GM12865 (cell line): Measurements from ENCODE around the gene MEG3.

Source experiments
- DNase-seq: peaks from one replicate; pipeline ENCODE4 v3.0.0; 2010; ENCODE audit warnings: low read depth
- H3K4me3 ChIP-seq: 2 replicates; pipeline ENCODE4 v1.5.1; 2011; ENCODE audit warnings: mild to moderate bottlenecking, low read depth, low read length, control low read depth
- CTCF ChIP-seq: IDR thresholded peaks from 2 replicates; pipeline ENCODE4 v1.5.1; 2011; ENCODE audit warnings: low read length, control low read depth, low read depth, inconsistent platforms; ENCODE audit not compliant: insufficient read depth; ENCODE audit errors: missing control alignments

MEG3 gene

GRCh38 chr14:100874051-100874410, 48.1 kb downstream of the MEG3 start:
- TF ChIP-seq CTCF = no peak
- H3K4me3 ChIP-seq = no peak overlapping the region
- no peak for DNase-seq

DNA sequence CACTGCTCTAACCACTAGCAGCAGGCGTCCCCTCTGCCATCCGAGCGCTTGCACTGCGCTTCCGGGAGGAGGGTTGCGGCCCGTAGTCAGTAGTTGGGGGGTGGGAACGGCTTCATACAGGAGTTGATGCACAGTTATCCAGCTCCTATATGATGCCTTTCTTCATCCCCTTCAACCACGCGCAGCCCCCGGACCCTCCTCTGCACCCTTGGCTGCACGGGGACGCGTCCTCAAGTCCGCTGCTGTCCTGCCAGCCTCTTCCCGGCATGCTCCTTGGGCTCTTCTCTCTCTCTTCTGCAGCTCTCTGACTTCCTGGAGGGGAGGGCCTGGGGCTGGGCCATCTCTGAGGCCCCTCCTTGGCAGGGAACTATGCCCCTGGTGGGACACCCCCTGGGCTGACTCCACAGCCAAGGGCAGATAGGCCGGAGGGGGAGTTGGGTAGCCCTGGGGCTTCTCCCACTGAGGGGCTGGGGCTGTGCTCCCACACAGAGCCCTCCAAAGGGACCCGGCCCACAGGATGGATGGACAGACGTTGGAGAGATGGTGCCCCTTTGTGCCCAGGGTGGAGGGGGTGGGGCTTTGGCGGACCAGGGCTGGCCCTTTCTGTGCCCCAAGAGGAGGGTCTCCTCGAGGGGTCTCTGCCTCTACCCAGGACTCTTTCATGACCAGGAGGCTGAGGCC, 48.6 kb downstream of the MEG3 start:
- no peak for DNase-seq
- no peak overlapping the region for H3K4me3 ChIP-seq
- TF ChIP-seq CTCF = no peak

- no peak for DNase-seq
- no peak for TF ChIP-seq CTCF
- H3K4me3 ChIP-seq = no peak overlapping the region
Measured at GRCh38 chr14:100875126-100875525, 49.2 kb downstream of the MEG3 start.

DNA sequence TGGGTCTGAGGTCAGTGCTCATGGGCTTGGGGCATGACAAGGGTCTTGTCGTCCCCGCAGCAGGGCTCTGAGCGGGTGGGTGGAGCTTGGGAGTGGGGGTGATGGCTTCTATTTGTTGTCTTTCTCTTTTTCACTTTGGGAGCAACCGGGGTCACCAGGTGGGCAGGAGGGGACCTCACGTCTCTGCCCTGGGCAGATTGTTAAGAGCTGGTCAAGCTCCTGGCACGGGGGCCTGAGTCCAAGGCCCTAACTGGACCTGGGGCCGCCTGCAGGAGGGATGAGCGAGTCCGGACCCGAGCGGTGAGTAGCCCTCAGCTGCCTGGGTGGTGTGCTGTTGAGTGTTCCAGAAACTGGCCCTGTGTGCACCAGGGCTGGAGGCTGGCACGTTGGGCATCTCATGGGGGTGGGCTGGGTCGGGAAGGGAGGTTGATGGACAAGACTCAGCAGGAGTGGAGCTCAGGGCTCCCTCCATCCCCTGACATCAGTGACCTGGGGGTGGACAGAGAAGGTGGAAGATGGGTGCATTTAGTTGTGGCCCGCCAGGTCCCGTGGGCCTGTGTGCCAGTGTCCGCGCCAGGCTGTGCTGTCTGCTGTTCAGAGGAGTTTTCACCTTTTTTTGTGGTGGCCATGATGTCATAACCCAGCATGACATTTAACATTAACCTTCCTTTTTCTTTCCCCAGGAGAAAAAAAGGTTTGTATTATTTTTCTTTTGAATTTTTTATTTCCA, 50.1 kb downstream of the MEG3 start:
- no peak for TF ChIP-seq CTCF
- no peak for DNase-seq
- H3K4me3 ChIP-seq = no peak overlapping the region

GRCh38 chr14:100878271-100879146, 52.6 kb downstream of the MEG3 start:
- no peak for TF ChIP-seq CTCF

DNA sequence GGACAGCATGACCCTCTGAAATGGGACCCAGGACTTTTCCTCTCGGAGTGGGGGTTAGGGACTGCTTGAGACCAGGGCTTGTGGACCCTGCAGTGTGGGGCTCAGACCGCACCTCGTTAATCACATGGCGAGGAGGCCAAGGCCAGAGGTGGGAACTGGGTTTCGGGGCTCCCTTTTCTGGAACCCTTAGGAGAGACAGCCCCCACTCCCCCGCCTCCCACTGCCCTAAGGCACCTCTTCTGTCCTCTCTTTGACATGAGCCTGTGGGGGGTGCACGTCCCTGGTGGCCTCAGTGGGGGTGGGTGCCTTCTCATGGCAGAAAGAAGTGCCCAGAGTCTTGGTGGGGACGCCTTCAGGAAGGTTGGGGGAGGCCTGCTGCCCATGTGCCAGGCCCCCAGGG, 53.3 kb downstream of the MEG3 start:
- no peak for TF ChIP-seq CTCF
- DNase-seq = no peak
- no peak overlapping the region for H3K4me3 ChIP-seq

More at GRCh38 chr14:100878271-100879146, 52.6 kb downstream of the MEG3 start:
- DNase-seq = no peak
- no peak overlapping the region for H3K4me3 ChIP-seq
